Esophagus squamous epithelium (tissue), 5 donors: ENCODE data around the gene APC. TPM values are rescaled to one million over a fixed set of nuclear protein-coding genes. Genes with fewer than 3 reads are reported as not detected.

Experiments used
- DNase-seq: peaks from one replicate; lab custom pipeline; 2025; lab: John Stamatoyannopoulos, UW
- H3K27ac ChIP-seq, 4 donors: fragments of 200-600 bp; sonication (generic); one replicate each; pipeline ENCODE4 v1.5.1; 2016 to 2019; ENCODE audit warnings: mild to moderate bottlenecking in 1 of 4
- H3K27me3 ChIP-seq, 4 donors: fragments of 200-600 bp; sonication (generic); 1 replicate in 3 of 4; 2 replicates in 1 of 4; pipeline versions ENCODE4 v1.5.1 to v1.6.0; 2017 to 2021; ENCODE audit warnings: antibody characterized with exemption in 1 of 4
- H3K36me3 ChIP-seq, 3 donors: fragments of 200-600 bp; sonication (generic); one replicate each; pipeline ENCODE4 v1.5.1; 2016 to 2019
- H3K4me1 ChIP-seq, 3 donors: fragments of 200-600 bp; sonication (generic); one replicate each; pipeline ENCODE4 v1.5.1; 2017 to 2019
- H3K4me3 ChIP-seq, 4 donors: fragments of 200-600 bp; sonication (generic); 1 replicate in 3 of 4; 2 replicates in 1 of 4; pipeline ENCODE4 v1.5.1; 2016 to 2019; ENCODE audit warnings: mild to moderate bottlenecking in 2 of 4, moderate library complexity in 1 of 4
- H3K9me3 ChIP-seq, 3 donors: fragments of 200-600 bp; sonication (generic); one replicate each; pipeline ENCODE4 v1.5.1; 2016 to 2019
- POLR2A ChIP-seq, 4 donors: fragments of 450-650 bp; IDR thresholded peaks; one replicate each; pipeline ENCODE4 v1.6.1; 2017; ENCODE audit warnings: antibody characterized with exemption in 4 of 4, mild to moderate bottlenecking in 4 of 4, moderate library complexity in 3 of 4
- WGBS, 2 donors: methylation state at CpG; one replicate each; pipeline ENCODE4 v1.1.5; 2018; 5-methylcytosine and 5-hydroxymethylcytosine counted together
- intact Hi-C: fragments of 100-400 bp; cut with DNase I; formaldehyde crosslinking; loops from one replicate; pipeline ENCODE4 v1.15.0; 2022
- total RNA-seq, 4 donors: library from RNA; depleted of rRNA; stranded (reverse); fragments of >200 nt; gene quantifications; one replicate each; pipeline ENCODE4 v1.1.0, GENCODE V29; 2016
- TF ChIP-seq, protein P1 (sequence below), 6 experiments: fragments of 450-650 bp in 4 of 6; fragments of 200-600 bp in 2 of 6; sonication (generic) in 2 of 6; IDR thresholded peaks; one replicate each; pipeline ENCODE4 v1.5.1; 2016 to 2019; ENCODE audit warnings: antibody characterized with exemption in 6 of 6, mild to moderate bottlenecking in 4 of 6, moderate library complexity in 4 of 6
- donor health status: DM: yes; HTN: yes; CAD: no.

Gene APC
- total RNA-seq, 4 donors from 2014 or later = 34.7 to 75.0 (median 58.1) TPM

DNA sequence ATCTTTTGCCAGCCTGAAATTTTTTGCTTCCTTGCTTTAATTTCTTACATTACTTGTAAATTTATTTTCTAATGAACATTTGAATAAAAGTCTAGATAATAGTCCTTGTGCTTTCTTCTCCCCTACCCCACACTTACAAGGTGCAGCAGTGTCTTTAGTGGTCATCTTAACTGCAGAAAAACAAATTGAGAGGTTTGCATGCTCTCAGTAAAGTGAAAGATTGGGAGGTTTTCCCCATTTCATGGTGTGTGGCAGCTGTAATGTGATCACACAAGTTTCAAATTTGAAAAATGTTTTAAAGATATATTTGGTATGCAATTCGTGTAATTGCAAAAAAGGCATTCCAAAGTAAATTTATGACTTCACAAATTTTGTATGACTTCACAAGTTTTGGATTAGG lies 14.7 kb downstream of the APC start:
- Histone ChIP-seq H3K9me3 (no peaks in the 10 kb centered on the region), H3K4me1 (peaks cover 0 to 2% (median 0%) of the 10 kb centered on the region in 3 donors), H3K27me3 (no peaks in the 10 kb centered on the region), H3K4me3 (no peak overlapping the region), H3K36me3 (peaks cover 0 to 6% (median 0%) of the 10 kb centered on the region in 3 donors), H3K27ac (no peak overlapping the region)
- DNase-seq = no peak
- WGBS, 2 donors = 45 to 77% methylated on average over 1 of the region's 1 CpG
- TF ChIP-seq POLR2A (IDR thresholded peaks at IDR 0.05) = no peak
- TF ChIP-seq, protein P1, sequence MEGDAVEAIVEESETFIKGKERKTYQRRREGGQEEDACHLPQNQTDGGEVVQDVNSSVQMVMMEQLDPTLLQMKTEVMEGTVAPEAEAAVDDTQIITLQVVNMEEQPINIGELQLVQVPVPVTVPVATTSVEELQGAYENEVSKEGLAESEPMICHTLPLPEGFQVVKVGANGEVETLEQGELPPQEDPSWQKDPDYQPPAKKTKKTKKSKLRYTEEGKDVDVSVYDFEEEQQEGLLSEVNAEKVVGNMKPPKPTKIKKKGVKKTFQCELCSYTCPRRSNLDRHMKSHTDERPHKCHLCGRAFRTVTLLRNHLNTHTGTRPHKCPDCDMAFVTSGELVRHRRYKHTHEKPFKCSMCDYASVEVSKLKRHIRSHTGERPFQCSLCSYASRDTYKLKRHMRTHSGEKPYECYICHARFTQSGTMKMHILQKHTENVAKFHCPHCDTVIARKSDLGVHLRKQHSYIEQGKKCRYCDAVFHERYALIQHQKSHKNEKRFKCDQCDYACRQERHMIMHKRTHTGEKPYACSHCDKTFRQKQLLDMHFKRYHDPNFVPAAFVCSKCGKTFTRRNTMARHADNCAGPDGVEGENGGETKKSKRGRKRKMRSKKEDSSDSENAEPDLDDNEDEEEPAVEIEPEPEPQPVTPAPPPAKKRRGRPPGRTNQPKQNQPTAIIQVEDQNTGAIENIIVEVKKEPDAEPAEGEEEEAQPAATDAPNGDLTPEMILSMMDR (IDR thresholded peaks at IDR 0.05) = no peak
- intact Hi-C loops = no loop called here

DNA sequence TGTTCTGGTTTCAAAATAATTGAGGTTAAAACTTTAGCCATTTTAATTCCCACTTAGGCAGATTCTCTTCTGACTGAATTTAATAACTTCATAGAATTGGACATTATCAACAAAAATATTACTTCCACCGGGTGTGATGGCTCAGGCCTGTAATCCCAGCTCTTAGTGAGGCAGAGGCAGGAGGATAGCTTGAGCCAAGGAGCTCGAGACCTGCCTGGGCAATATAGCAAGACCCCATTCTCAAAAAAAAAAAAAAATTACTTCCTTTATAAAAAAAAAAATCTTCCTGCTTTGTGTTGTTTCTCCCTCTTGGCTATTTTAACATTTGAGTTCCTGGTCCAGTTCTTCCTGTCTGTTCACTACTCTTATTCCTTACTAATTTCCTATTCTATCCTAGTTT lies 18.0 kb downstream of the APC start:
- intact Hi-C loops = loop anchor here (5.0 kb wide), 1 partner anchor 203 kb away; no protein-coding TSS in a partner anchor
- 83 to 84% methylated on average over 2 of the region's 2 CpGs for WGBS, 2 donors
- Histone ChIP-seq H3K27me3 (no peaks in the 10 kb centered on the region), H3K27ac (no peak overlapping the region), H3K4me1 (peaks cover 0 to 10% (median 0%) of the 10 kb centered on the region in 3 donors), H3K36me3 (peaks cover 0 to 23% (median 0%) of the 10 kb centered on the region in 3 donors), H3K9me3 (no peaks in the 10 kb centered on the region), H3K4me3 (no peak overlapping the region)
- no peak for DNase-seq
- no peak for TF ChIP-seq POLR2A (IDR thresholded peaks at IDR 0.05)
- TF ChIP-seq, protein P1 (IDR thresholded peaks at IDR 0.05) = no peak

DNA sequence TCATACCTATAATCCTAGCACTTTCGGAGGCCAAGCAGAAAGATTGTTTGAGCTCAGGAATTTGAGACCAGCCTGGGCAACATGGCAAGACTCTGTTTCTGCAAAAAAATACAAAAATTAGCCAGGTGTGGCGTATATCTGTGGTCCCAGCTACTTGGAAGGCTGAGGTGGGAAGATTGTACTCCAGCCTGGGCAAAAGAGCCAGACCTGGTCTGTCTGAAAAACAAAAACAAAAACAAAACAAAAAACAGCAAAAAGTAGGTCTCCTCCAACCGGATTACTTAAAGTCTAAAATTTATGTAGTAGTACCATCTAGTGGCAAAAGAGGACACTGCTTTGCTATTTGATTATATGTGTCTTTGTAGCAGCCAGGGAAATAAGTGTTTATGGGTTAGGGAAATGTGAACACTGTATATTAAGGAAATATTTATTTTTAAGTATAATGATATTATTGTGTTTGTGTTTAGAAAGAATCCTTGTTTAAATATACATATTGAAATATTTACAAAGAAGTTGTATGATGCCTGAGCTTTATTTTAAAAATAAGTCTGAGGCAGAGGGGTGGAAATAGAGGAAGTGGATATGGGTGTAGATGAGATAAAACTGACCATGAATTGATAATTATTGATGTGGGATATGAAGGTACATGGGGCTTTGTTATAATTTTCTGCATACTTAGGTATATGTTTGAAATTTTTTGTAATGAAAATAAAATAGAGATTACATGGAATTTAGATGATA lies 20.0 kb downstream of the APC start:
- H3K4me3 ChIP-seq = peak overlapping the region in 1 of 4 donors; percentile 19
- no peaks in the 10 kb centered on the region for H3K9me3 ChIP-seq
- intact Hi-C loops = loop anchor here (5.0 kb wide), 1 partner anchor 205 kb away; no protein-coding TSS in a partner anchor
- WGBS, 2 donors = 36 to 38% methylated on average over 3 of the region's 3 CpGs
- DNase-seq = no peak
- TF ChIP-seq, protein P1 (IDR thresholded peaks at IDR 0.05) = peak; percentile 41 to 88 (median 80)
- no peak for TF ChIP-seq POLR2A (IDR thresholded peaks at IDR 0.05)
- H3K4me1 ChIP-seq = peaks cover 0 to 10% (median 0%) of the 10 kb centered on the region in 3 donors
- H3K36me3 ChIP-seq = peaks cover 0 to 25% (median 0%) of the 10 kb centered on the region in 3 donors
- no peaks in the 10 kb centered on the region for H3K27me3 ChIP-seq
- H3K27ac ChIP-seq = peak overlapping the region in 1 of 4 donors; percentile 31

DNA sequence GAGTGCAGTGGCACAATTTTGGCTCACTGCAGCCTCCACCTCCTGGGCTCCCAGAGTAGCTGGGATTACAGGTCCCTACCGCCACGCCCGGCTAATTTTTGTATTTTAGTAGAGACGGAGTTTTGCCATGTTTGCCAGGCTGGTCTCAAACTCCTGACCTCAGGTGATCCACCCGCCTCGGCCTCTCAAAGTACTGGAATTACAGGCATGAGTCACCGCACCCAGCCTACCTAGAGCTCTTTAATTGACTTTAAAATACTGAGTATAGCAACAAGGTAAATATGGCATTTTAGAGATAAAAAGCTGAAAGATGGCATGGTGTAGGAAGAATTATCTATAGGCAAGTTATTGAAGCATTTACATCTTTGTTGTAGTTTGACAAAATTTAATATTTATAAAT lies 21.0 kb downstream of the APC start:
- 68 to 69% methylated on average over 6 to 7 of the region's 7 CpGs for WGBS, 2 donors
- H3K36me3 ChIP-seq = peaks cover 0 to 26% (median 0%) of the 10 kb centered on the region in 3 donors
- no peaks in the 10 kb centered on the region for H3K9me3 ChIP-seq
- no peak for TF ChIP-seq POLR2A (IDR thresholded peaks at IDR 0.05)
- H3K4me3 ChIP-seq = no peak overlapping the region
- intact Hi-C loops = loop anchor here (5.0 kb wide), 1 partner anchor 206 kb away; no protein-coding TSS in a partner anchor
- peaks cover 0 to 10% (median 0%) of the 10 kb centered on the region in 3 donors for H3K4me1 ChIP-seq
- H3K27ac ChIP-seq = no peak overlapping the region
- no peaks in the 10 kb centered on the region for H3K27me3 ChIP-seq
- no peak for DNase-seq

DNA sequence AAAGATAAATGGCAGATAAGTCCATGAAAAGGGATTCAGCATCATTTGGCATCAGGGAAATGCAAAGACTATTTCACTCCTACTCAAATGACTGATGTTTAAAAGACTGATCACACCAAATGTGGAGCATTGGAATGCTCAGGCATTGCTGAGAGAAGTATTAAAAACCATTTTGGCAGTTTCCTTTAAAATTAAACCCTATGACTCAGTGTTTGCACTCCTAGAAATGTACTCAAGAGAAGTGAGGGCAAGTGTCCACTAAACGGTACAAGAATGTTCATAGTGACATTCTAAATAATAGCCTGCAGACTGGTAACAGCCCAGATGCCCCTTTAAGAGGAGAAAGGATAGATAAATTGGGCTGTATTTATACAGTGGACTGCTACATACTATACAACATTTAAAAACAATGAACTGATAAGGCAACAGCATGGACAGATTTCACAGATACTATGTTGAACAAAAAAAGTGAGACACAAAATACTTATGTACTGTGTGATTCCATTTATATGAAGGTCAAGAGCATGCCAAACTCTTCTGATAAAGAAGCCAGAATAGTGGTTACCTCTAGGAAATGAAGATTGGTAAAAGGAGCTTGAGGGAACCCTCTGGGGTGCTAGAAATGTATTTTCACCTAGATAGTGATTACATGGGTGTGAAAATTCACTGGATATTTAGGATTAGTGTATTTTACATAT lies 24.6 kb downstream of the APC start:
- no peak overlapping the region for H3K4me3 ChIP-seq
- no peaks in the 10 kb centered on the region for H3K9me3 ChIP-seq
- peaks cover 0 to 9% (median 0%) of the 10 kb centered on the region in 3 donors for H3K4me1 ChIP-seq
- TF ChIP-seq, protein P1 (IDR thresholded peaks at IDR 0.05) = no peak
- TF ChIP-seq POLR2A (IDR thresholded peaks at IDR 0.05) = no peak
- DNase-seq = no peak
- no peaks in the 10 kb centered on the region for H3K27me3 ChIP-seq
- H3K36me3 ChIP-seq = peaks cover 0 to 35% (median under 1%) of the 10 kb centered on the region in 3 donors
- 17 to 44% methylated on average over 1 of the region's 1 CpG for WGBS, 2 donors
- intact Hi-C loops = no loop called here
- H3K27ac ChIP-seq = no peak overlapping the region
